HEK293T (cell line): ENCODE measurements around the gene EXOC3L1.

Source experiments
- CTCF ChIA-PET: fragments of 350-600 bp; formaldehyde crosslinking; extraction: SDS; loops from one replicate; lab custom pipeline; 2021; ENCODE audit warnings: antibody characterized with exemption, inconsistent platforms; lab: Yijun Ruan, JAX
- POLR2A ChIA-PET: fragments of 350-600 bp; formaldehyde crosslinking; extraction: SDS; loops from one replicate; lab custom pipeline; 2020; ENCODE audit warnings: antibody characterized with exemption, inconsistent platforms; lab: Yijun Ruan, JAX
- DNase-seq: peaks from one replicate; pipeline ENCODE4 v3.0.0; 2012; ENCODE audit warnings: mixed read lengths; ENCODE audit errors: extremely low spot score
- ARNT ChIP-seq: fragments of 450-650 bp; IDR thresholded peaks from 2 replicates; pipeline ENCODE4 v1.6.1; 2017; ENCODE audit warnings: mild to moderate bottlenecking
- BHLHE40 ChIP-seq: fragments of 450-650 bp; IDR thresholded peaks from 2 replicates; pipeline ENCODE4 v1.6.1; 2016; ENCODE audit warnings: mild to moderate bottlenecking, moderate library complexity, borderline replicate concordance
- CTBP1 ChIP-seq: fragments of 450-650 bp; IDR thresholded peaks from 2 replicates; pipeline ENCODE4 v1.6.1; 2016; ENCODE audit warnings: borderline replicate concordance
- ELF4 ChIP-seq: fragments of 450-650 bp; IDR thresholded peaks from 2 replicates; pipeline ENCODE4 v1.6.1; 2017; ENCODE audit warnings: antibody characterized with exemption
- FOXA1 ChIP-seq: fragments of 450-650 bp; IDR thresholded peaks from 2 replicates; pipeline ENCODE4 v1.6.1; 2016; ENCODE audit warnings: mild to moderate bottlenecking
- FOXK2 ChIP-seq: fragments of 450-650 bp; IDR thresholded peaks from 2 replicates; pipeline ENCODE4 v1.6.1; 2016; ENCODE audit warnings: mild to moderate bottlenecking
- FOXM1 ChIP-seq: fragments of 450-650 bp; IDR thresholded peaks from 2 replicates; pipeline ENCODE4 v1.6.1; 2017; ENCODE audit warnings: mild to moderate bottlenecking, borderline replicate concordance
- HDGF ChIP-seq: fragments of 450-650 bp; IDR thresholded peaks from 2 replicates; pipeline ENCODE4 v1.6.1; 2017; ENCODE audit warnings: antibody characterized with exemption, borderline replicate concordance
- L3MBTL2 ChIP-seq: fragments of 450-650 bp; conservative IDR thresholded peaks from 2 replicates; pipeline ENCODE4 v1.6.1; 2016; ENCODE audit warnings: mild to moderate bottlenecking
- LEF1 ChIP-seq: fragments of 450-650 bp; IDR thresholded peaks from 2 replicates; pipeline ENCODE4 v1.6.1; 2017; ENCODE audit warnings: mild to moderate bottlenecking, borderline replicate concordance
- NFRKB ChIP-seq: fragments of 450-650 bp; IDR thresholded peaks from 2 replicates; pipeline ENCODE4 v1.6.1; 2016; ENCODE audit warnings: mild to moderate bottlenecking, moderate library complexity
- SP1 ChIP-seq: fragments of 450-650 bp; IDR thresholded peaks from 2 replicates; pipeline ENCODE4 v1.6.1; 2017
- SUZ12 ChIP-seq: fragments of 450-650 bp; IDR thresholded peaks from 2 replicates; pipeline ENCODE4 v1.6.1; 2016; ENCODE audit warnings: mild to moderate bottlenecking
- TARDBP ChIP-seq: fragments of 450-650 bp; IDR thresholded peaks from 2 replicates; pipeline ENCODE4 v1.6.1; 2016
- ZNF384 ChIP-seq: fragments of 450-650 bp; IDR thresholded peaks from 2 replicates; pipeline ENCODE4 v1.6.1; 2016
- TF ChIP-seq, protein P1 (sequence below): fragments of 450-650 bp; IDR thresholded peaks from 2 replicates; pipeline ENCODE4 v1.6.1; 2016

The EXOC3L1 gene

DNA sequence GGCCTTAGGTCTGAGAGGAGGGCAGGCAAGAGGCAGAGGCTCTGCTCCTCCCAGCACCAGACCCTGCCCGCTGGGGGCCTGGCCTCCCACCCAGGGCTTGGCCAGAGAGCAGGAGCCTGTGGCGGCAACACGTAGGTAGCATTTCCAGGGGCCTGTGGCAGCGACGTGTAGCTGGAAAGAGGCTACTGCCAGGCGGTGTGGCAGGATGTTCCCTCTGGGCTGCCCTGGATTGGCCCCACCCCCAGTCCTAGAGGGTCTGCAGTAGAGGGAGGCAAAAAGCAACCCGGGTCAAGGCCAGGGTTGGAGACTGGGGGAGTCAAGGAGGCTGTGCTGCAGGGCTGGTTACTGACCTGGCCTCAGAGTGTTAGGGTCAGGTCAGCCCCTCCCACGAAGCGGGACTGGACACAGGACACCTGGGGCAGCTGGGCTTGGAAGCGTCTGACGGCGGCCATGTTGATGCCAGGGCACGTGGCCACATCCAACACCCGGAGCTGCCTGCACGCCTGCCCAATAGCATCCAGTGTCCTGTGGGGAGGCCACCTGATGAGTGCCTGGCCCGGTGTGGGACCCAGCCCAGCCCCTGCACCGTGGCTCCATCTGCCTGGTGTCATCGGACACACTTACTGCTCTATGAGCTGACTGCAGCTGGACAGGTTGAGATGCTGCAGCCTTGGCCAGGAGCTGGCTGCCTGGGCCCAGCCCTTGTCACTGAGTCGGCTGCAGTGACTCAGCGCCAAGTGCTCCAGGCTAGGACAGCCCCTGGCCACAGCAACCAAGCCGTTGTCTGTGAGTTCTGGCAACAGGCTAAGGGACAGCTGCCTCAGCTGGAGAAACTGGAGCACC is 17.5 kb upstream of the EXOC3L1 start:
- DNase-seq, result no peak
- TF ChIP-seq L3MBTL2, result no peak
- no peak for TF ChIP-seq HDGF
- TF ChIP-seq TARDBP, result no peak
- TF ChIP-seq, protein P1, sequence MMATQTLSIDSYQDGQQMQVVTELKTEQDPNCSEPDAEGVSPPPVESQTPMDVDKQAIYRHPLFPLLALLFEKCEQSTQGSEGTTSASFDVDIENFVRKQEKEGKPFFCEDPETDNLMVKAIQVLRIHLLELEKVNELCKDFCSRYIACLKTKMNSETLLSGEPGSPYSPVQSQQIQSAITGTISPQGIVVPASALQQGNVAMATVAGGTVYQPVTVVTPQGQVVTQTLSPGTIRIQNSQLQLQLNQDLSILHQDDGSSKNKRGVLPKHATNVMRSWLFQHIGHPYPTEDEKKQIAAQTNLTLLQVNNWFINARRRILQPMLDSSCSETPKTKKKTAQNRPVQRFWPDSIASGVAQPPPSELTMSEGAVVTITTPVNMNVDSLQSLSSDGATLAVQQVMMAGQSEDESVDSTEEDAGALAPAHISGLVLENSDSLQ, result no peak
- ChIA-PET POLR2A (interaction anchor here (0.9 to 2.7 kb wide), 2 partner anchors 19 to 21 kb away, joined by 3 to 10 read pairs; partner anchors contain the start of gene TMEM208), CTCF (interaction anchor here (0.6 kb wide), 1 partner anchor 8 kb away, joined by 3 read pairs; no protein-coding TSS in a partner anchor)

DNA sequence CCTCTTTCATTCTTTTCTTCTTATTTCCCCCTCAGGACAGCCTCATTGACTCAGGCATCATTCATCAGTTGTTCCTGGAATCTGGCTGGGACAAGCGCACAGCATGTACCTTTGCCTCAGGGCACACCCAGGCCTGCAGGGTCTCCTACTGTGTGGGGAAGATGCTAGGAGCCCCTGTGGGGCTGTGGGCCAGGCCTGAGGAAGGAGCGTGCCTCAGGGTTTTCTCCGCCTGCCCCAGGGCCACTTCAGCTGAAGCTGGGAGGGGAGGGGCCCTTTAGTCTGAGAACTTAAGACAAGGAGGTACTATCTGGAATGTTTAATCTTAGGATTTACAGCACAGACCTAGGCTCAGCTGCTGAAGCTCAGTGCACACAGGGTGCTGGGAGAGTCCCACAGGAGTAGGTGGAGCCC is 16.9 kb upstream of the EXOC3L1 start:
- no peak for DNase-seq
- TF ChIP-seq HDGF, result no peak
- no peak for TF ChIP-seq NFRKB
- no peak for TF ChIP-seq ARNT
- TF ChIP-seq SP1, result no peak
- TF ChIP-seq, protein P1, result no peak
- TF ChIP-seq L3MBTL2, result no peak
- no peak for TF ChIP-seq CTBP1
- no peak for TF ChIP-seq FOXM1
- TF ChIP-seq ELF4, result no peak
- TF ChIP-seq BHLHE40, result no peak
- TF ChIP-seq FOXA1, result no peak
- no peak for TF ChIP-seq TARDBP
- no peak for TF ChIP-seq ZNF384
- TF ChIP-seq LEF1, result no peak
- ChIA-PET CTCF (interaction anchor here (0.6 kb wide), 1 partner anchor 8 kb away, joined by 3 read pairs; no protein-coding TSS in a partner anchor), POLR2A (interaction anchor here (0.9 kb wide), 1 partner anchor 21 kb away, joined by 3 read pairs; no protein-coding TSS in a partner anchor)

DNA sequence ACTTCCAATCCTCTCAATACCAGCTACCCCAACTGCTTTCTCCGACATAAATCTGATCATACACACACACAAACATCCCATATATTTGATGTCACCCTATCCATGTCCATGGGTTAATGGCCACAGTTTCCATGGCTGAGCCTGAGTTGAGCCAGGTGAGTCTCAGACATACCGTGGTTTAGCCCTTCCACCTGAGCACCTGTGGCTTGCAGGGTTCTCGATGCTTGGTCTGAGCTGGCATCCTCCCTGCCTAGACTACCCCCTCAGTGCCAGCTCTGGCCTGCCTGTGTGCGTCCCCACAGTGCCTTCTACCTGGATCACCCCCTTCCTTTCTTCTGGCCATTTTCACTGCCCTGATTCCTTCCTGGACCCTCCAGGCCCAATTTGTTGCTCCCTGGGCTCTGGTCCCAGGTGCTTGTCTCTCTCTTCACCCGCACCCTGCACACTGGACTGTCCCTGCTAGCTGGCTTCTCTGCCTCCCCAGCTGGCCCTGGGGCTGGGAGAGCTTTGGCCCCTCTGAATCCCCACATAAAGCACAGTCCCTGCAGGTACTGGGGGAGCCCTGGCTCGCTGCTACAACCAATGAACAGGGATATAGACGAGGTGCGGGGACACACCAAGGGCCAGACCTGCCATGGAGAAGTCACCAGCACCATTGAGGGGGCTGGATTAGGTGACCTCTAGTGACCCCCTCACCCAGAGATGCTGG is 16.3 kb upstream of the EXOC3L1 start:
- CTCF ChIA-PET, result interaction anchor here (0.6 kb wide), 1 partner anchor 9 kb away, joined by 3 read pairs; no protein-coding TSS in a partner anchor
- no peak for DNase-seq
- POLR2A ChIA-PET, result interaction anchor here (0.9 kb wide), 1 partner anchor 20 kb away, joined by 3 read pairs; no protein-coding TSS in a partner anchor
- TF ChIP-seq CTBP1, result no peak
- TF ChIP-seq ARNT, result no peak
- TF ChIP-seq, protein P1, result no peak
- no peak for TF ChIP-seq ELF4
- TF ChIP-seq TARDBP, result no peak
- TF ChIP-seq NFRKB, result no peak
- TF ChIP-seq HDGF, result no peak
- no peak for TF ChIP-seq FOXA1
- no peak for TF ChIP-seq SUZ12
- TF ChIP-seq ZNF384, result no peak
- no peak for TF ChIP-seq SP1
- TF ChIP-seq FOXM1, result no peak
- no peak for TF ChIP-seq L3MBTL2

DNA sequence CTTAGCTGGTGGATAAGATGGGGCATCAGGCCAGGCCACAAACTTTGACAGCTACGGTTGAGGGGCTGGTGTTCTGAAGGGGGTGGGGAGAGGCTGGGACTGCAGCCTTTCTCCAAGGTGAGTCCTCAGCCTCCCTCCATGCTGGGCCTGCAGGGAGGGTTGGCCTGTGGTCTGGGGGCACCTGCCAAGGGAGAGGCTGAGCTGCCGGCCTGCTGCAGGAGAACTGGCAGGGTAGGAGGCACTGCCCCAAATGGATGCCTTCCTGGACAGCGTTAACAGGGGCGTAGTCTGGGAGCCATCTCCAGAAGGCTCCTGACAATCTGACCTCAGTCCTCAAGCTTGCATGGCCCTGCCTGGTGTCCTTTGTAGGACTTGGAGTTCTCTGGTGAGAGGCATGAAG is 14.1 kb upstream of the EXOC3L1 start:
- ChIA-PET CTCF (no interaction called here), POLR2A (no interaction called here)
- DNase-seq, result no peak
- no peak for TF ChIP-seq SP1
- no peak for TF ChIP-seq L3MBTL2
- TF ChIP-seq, protein P1, result no peak
- no peak for TF ChIP-seq ELF4

DNA sequence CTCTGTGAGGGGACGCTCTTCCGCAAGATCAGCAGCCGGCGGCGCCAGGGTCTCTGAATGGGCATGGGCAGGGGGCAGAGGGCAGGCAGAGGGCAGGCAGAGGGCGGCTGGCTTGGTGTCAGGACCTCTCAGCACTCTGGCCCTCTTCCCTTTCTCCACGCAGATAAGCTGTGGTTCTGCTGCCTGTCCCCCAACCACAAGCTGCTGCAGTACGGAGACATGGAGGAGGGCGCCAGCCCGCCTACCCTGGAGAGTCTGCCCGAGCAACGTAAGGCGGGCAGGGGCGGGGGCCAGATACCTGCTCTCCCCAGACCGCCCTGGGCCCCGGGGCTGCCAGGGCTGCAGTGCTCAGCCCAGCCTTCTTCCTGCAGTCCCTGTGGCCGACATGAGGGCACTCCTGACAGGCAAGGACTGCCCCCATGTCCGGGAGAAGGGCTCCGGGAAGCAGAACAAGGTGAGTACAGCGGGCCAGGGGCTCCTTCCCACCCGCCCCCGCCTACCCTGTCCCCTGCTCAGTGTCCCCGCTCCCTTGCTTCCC is 13.1 kb upstream of the EXOC3L1 start:
- POLR2A ChIA-PET, result no interaction called here
- no peak for TF ChIP-seq TARDBP
- no peak for TF ChIP-seq CTBP1
- TF ChIP-seq FOXA1, result no peak
- TF ChIP-seq FOXK2, result no peak
- TF ChIP-seq ARNT, result no peak
- TF ChIP-seq ZNF384, result no peak
- no peak for TF ChIP-seq L3MBTL2
- TF ChIP-seq SUZ12, result no peak
- CTCF ChIA-PET, result no interaction called here
- no peak for DNase-seq
